ENCODE data around the gene VIT.

VIT gene

GRCh38 chr2:36707050-36707449 lies 10.5 kb downstream of the VIT start:
- in situ Hi-C loops (cut with MboI; ENCODE audit: low sequenced_read_pairs), result no loop called here

- in situ Hi-C loops (cut with MboI; ENCODE audit: low sequenced_read_pairs), result no loop called here
These were observed 11.7 kb downstream of the VIT start for GRCh38 chr2:36708041-36708741.

- in situ Hi-C loops (cut with MboI; ENCODE audit: low sequenced_read_pairs), result no loop called here
These were observed 14.5 kb downstream of the VIT start for GRCh38 chr2:36710858-36711515.

- in situ Hi-C loops (cut with MboI; ENCODE audit: low sequenced_read_pairs), result no loop called here
These were observed 15.3 kb downstream of the VIT start for GRCh38 chr2:36711741-36712314.

- in situ Hi-C loops (cut with MboI; ENCODE audit: low sequenced_read_pairs), result no loop called here
These were observed 16.8 kb downstream of the VIT start for GRCh38 chr2:36713310-36713709.

- in situ Hi-C loops (cut with MboI; ENCODE audit: low sequenced_read_pairs), result no loop called here
These were observed 19.6 kb downstream of the VIT start for GRCh38 chr2:36716111-36716510.

GRCh38 chr2:36717603-36718266 lies 21.2 kb downstream of the VIT start:
- in situ Hi-C loops (cut with MboI; ENCODE audit: low sequenced_read_pairs), result no loop called here

- in situ Hi-C loops (cut with MboI; ENCODE audit: low sequenced_read_pairs), result no loop called here
These were observed 31.0 kb downstream of the VIT start for GRCh38 chr2:36727550-36727949.

- in situ Hi-C loops (cut with MboI; ENCODE audit: low sequenced_read_pairs), result no loop called here
These were observed 32.6 kb downstream of the VIT start for GRCh38 chr2:36729067-36729466.

GRCh38 chr2:36731941-36732672 lies 35.6 kb downstream of the VIT start:
- in situ Hi-C loops (cut with MboI; ENCODE audit: low sequenced_read_pairs), result no loop called here

- in situ Hi-C loops (cut with MboI; ENCODE audit: low sequenced_read_pairs), result no loop called here
These were observed 36.1 kb downstream of the VIT start for GRCh38 chr2:36732673-36733036.

GRCh38 chr2:36733215-36733614 lies 36.7 kb downstream of the VIT start:
- in situ Hi-C loops (cut with MboI; ENCODE audit: low sequenced_read_pairs), result no loop called here

GRCh38 chr2:36734304-36734703 lies 37.8 kb downstream of the VIT start:
- in situ Hi-C loops (cut with MboI; ENCODE audit: low sequenced_read_pairs), result no loop called here

GRCh38 chr2:36737131-36737750 lies 40.7 kb downstream of the VIT start:
- in situ Hi-C loops (cut with MboI; ENCODE audit: low sequenced_read_pairs), result no loop called here

- in situ Hi-C loops (cut with MboI; ENCODE audit: low sequenced_read_pairs), result no loop called here
These were observed 43.6 kb downstream of the VIT start for GRCh38 chr2:36740061-36740460.

GRCh38 chr2:36741188-36741837 lies 44.8 kb downstream of the VIT start:
- in situ Hi-C loops (cut with MboI; ENCODE audit: low sequenced_read_pairs), result no loop called here

GRCh38 chr2:36743954-36744353 lies 47.4 kb downstream of the VIT start:
- in situ Hi-C loops (cut with MboI; ENCODE audit: low sequenced_read_pairs), result no loop called here

GRCh38 chr2:36748166-36748565 lies 51.7 kb downstream of the VIT start:
- in situ Hi-C loops (cut with MboI; ENCODE audit: low sequenced_read_pairs), result no loop called here

GRCh38 chr2:36750101-36750500 lies 53.6 kb downstream of the VIT start:
- in situ Hi-C loops (cut with MboI; ENCODE audit: low sequenced_read_pairs), result no loop called here

- in situ Hi-C loops (cut with MboI; ENCODE audit: low sequenced_read_pairs), result no loop called here
These were observed 57.3 kb downstream of the VIT start for GRCh38 chr2:36753706-36754221.
